Small intestine (tissue), 16 donors: ENCODE results near the gene UQCRC1. TPM values are rescaled to one million over a fixed set of nuclear protein-coding genes. Genes with fewer than 3 reads are reported as not detected.
A peak's percentile ranks its signal among the peaks of the same experiment; 100 is the strongest.

Source experiments
- DNase-seq, 2 donors: peaks; one replicate each; pipeline versions ENCODE4 v3.0.0 to v3.0.0-alpha.2; 2013
- FAIRE-seq: peaks from 2 replicates; lab custom pipeline; 2012; peaks lifted over from hg19 to GRCh38; lab: Jason Lieb, UNC
- H3K27ac ChIP-seq, 3 donors: one replicate each; pipeline ENCODE4 v1.5.1; 2013; ENCODE audit warnings: low read length in 2 of 3, mild to moderate bottlenecking in 2 of 3, control low read depth in 1 of 3, inconsistent platforms in 1 of 3, low read depth in 1 of 3, moderate library complexity in 1 of 3
- H3K27me3 ChIP-seq, 3 donors: one replicate each; pipeline ENCODE4 v1.6.1; 2013; ENCODE audit warnings: low read length in 3 of 3, inconsistent platforms in 1 of 3; ENCODE audit not compliant: control insufficient read depth in 3 of 3, insufficient read depth in 3 of 3
- H3K36me3 ChIP-seq, 3 donors: one replicate each; pipeline ENCODE4 v1.6.1; 2013; ENCODE audit warnings: low read length in 3 of 3, inconsistent platforms in 1 of 3, low read depth in 1 of 3, mild to moderate bottlenecking in 1 of 3, moderate library complexity in 1 of 3; ENCODE audit not compliant: control insufficient read depth in 3 of 3, insufficient read depth in 2 of 3
- H3K4me1 ChIP-seq, 3 donors: one replicate each; pipeline ENCODE4 v1.6.1; 2013; ENCODE audit warnings: low read length in 2 of 3, inconsistent platforms in 1 of 3, low read depth in 1 of 3, mild to moderate bottlenecking in 1 of 3, moderate library complexity in 1 of 3; ENCODE audit not compliant: control insufficient read depth in 3 of 3, insufficient read depth in 2 of 3
- H3K4me3 ChIP-seq, 3 donors: one replicate each; pipeline ENCODE4 v1.5.1; 2013; ENCODE audit warnings: low read length in 3 of 3, control low read depth in 1 of 3, inconsistent platforms in 1 of 3, low read depth in 1 of 3, mild to moderate bottlenecking in 1 of 3, moderate library complexity in 1 of 3
- H3K9me3 ChIP-seq, 2 donors: one replicate each; pipeline ENCODE4 v1.6.1; 2013; ENCODE audit warnings: low read depth in 1 of 2, low read length in 1 of 2; ENCODE audit not compliant: control insufficient read depth in 2 of 2, insufficient read depth in 1 of 2
- WGBS, 3 donors: extraction: QIAGEN DNeasy Blood & Tissue Kit; methylation state at CpG; one replicate each; pipeline ENCODE4 v1.1.7; 2013; 5-methylcytosine and 5-hydroxymethylcytosine counted together
- long read RNA-seq, 10 donors: transcript quantifications; one replicate each; lab custom pipeline, GENCODE V29; 2026
- polyA plus RNA-seq, 4 donors: library from polyadenylated mRNA; stranded (reverse) in 3 of 4; unstranded in 1 of 4; fragments of 200-250 nt in 3 of 4; fragments of 120-200 nt in 1 of 4; gene quantifications; one replicate each; pipeline versions ENCODE4 v1.2.1 to v1.2.3, GENCODE V29; 2013
- donor health status: healthy with polysubstance abuse.
- donor health status: control.
- donor health status: control.
- donor health status: Bipolar disorder and iron deficiency.
- donor health status: healthy.

Gene UQCRC1
- polyA plus RNA-seq: 100 to 1,000 TPM; 291 to 692 (median 452) TPM
- long read RNA-seq, donor 1: 0 reads
- long read RNA-seq, donor 2, transcript UQCRC1-201 (13 exons, 1,985 nt): major isoform, 33 of 33 reads
- long read RNA-seq, donor 2, partial matches to known transcripts: 0 of 33 reads
- long read RNA-seq, donor 2, other reads (novel, unspliced or antisense): 0 of 33 reads
- long read RNA-seq, donor 3, transcript UQCRC1-201 (13 exons, 1,985 nt): major isoform, 25 of 69 reads
- long read RNA-seq, donor 3, partial matches to known transcripts: 44 of 69 reads
- long read RNA-seq, donor 3, other reads (novel, unspliced or antisense): 0 of 69 reads
- long read RNA-seq, donor 4, partial matches to known transcripts: 0 of 1 reads
- long read RNA-seq, donor 4, other reads (novel, unspliced or antisense): 0 of 1 reads
- long read RNA-seq, donor 5, transcript UQCRC1-201 (13 exons, 1,985 nt): major isoform, 10 of 26 reads
- long read RNA-seq, donor 5, partial matches to known transcripts: 15 of 26 reads
- long read RNA-seq, donor 5, other reads (novel, unspliced or antisense): 0 of 26 reads
- long read RNA-seq, donor 6, transcript UQCRC1-201 (13 exons, 1,985 nt): major isoform, 78 of 97 reads
- long read RNA-seq, donor 6, partial matches to known transcripts: 17 of 97 reads
- long read RNA-seq, donor 6, other reads (novel, unspliced or antisense): 0 of 97 reads
- long read RNA-seq, donor 7: 0 reads
- long read RNA-seq, donor 8, partial matches to known transcripts: 0 of 4 reads
- long read RNA-seq, donor 8, other reads (novel, unspliced or antisense): 0 of 4 reads
- long read RNA-seq, donor 9, transcript UQCRC1-201 (13 exons, 1,985 nt): major isoform, 21 of 27 reads
- long read RNA-seq, donor 9, partial matches to known transcripts: 5 of 27 reads
- long read RNA-seq, donor 9, other reads (novel, unspliced or antisense): 0 of 27 reads
- long read RNA-seq, donor 10, transcript UQCRC1-201 (13 exons, 1,985 nt): major isoform, 89 of 115 reads
- long read RNA-seq, donor 10, partial matches to known transcripts: 25 of 115 reads
- long read RNA-seq, donor 10, other reads (novel, unspliced or antisense): 0 of 115 reads

- H3K4me3 ChIP-seq: peak within 1 kb of the TSS; percentile 85 to 97 (median 90)
- H3K4me1 ChIP-seq: peaks cover 0 to 2% (median 0%) of the 10 kb centered on the region in 3 donors
- DNase-seq: peak; percentile 91 to 97
- H3K27me3 ChIP-seq: peaks cover 0 to 3% (median 0%) of the 10 kb centered on the region in 3 donors
- peaks cover 8 to 30% (median 10%) of the 10 kb centered on the region in 3 donors for H3K36me3 ChIP-seq
- peak within 1 kb of the TSS; percentile 61 to 85 (median 81) for H3K27ac ChIP-seq
- FAIRE-seq: no peak
- WGBS, 3 donors: 2 to 4% (median 2%) methylated on average over 69 to 86 of the region's 86 CpGs
- no peaks in the 10 kb centered on the region for H3K9me3 ChIP-seq
Measured at GRCh38 chr3:48609088-48610005, at the start of gene UQCRC1. UQCRC1 (minus strand) TSS chr3:48609646; CDS start chr3:48609620, 26 bp downstream.

GRCh38 chr3:48656841-48657281, 47.4 kb upstream of the UQCRC1 start:
- H3K4me1 ChIP-seq: peaks cover 0 to 11% (median 4%) of the 10 kb centered on the region in 3 donors
- 45 to 57% (median 51%) methylated on average over 41 to 45 of the region's 45 CpGs for whole genome bisulfite sequencing, 3 donors
- peaks cover 0 to 33% (median under 1%) of the 10 kb centered on the region in 3 donors for H3K27me3 ChIP-seq
- DNase-seq (no peak), FAIRE-seq (no peak)
- H3K4me3 ChIP-seq: peak overlapping the region in 2 of 3 donors; percentile 50 to 52
- no peaks in the 10 kb centered on the region for H3K9me3 ChIP-seq
- H3K36me3 ChIP-seq: peaks cover 0 to 3% (median 0%) of the 10 kb centered on the region in 3 donors
- H3K27ac ChIP-seq: peak overlapping the region in 1 of 3 donors; percentile 56

- Histone ChIP-seq H3K27ac (peak overlapping the region in 1 of 3 donors; percentile 56), H3K9me3 (no peaks in the 10 kb centered on the region), H3K27me3 (peaks cover 0 to 28% (median 0%) of the 10 kb centered on the region in 3 donors), H3K36me3 (peaks cover 0 to 7% (median 0%) of the 10 kb centered on the region in 3 donors), H3K4me3 (peak overlapping the region; percentile 19 to 52 (median 50)), H3K4me1 (peaks cover 0 to 5% (median 1%) of the 10 kb centered on the region in 3 donors)
- 3 to 4% (median 3%) methylated on average over 52 to 94 of the region's 94 CpGs for WGBS, 3 donors
- DNase-seq: peak; percentile 77 to 93
- no peak for FAIRE-seq
Measured at GRCh38 chr3:48656061-48656840, 46.8 kb upstream of the UQCRC1 start.

GRCh38 chr3:48655606-48656005, 46.2 kb upstream of the UQCRC1 start:
- peaks cover 0 to 22% (median 0%) of the 10 kb centered on the region in 3 donors for H3K27me3 ChIP-seq
- DNase-seq (peak in 1 of 2 donors; percentile 33), FAIRE-seq (no peak)
- no peaks in the 10 kb centered on the region for H3K9me3 ChIP-seq
- H3K4me3 ChIP-seq: peak overlapping the region; percentile 19 to 52 (median 27)
- peak overlapping the region in 1 of 3 donors; percentile 56 for H3K27ac ChIP-seq
- peaks cover 0 to 12% (median 0%) of the 10 kb centered on the region in 3 donors for H3K36me3 ChIP-seq
- peaks cover 0 to 4% (median 0%) of the 10 kb centered on the region in 3 donors for H3K4me1 ChIP-seq
- 11 to 23% (median 13%) methylated on average over 25 to 30 of the region's 30 CpGs for WGBS, 3 donors

- FAIRE-seq: no peak
Measured at GRCh38 chr3:48655063-48655462, 45.6 kb upstream of the UQCRC1 start.

GRCh38 chr3:48652923-48653715, 43.7 kb upstream of the UQCRC1 start:
- Histone ChIP-seq H3K9me3 (no peaks in the 10 kb centered on the region), H3K36me3 (peaks cover 0 to 15% (median 0%) of the 10 kb centered on the region in 3 donors), H3K4me3 (no peak overlapping the region), H3K27me3 (peaks cover 0 to 14% (median 0%) of the 10 kb centered on the region in 3 donors), H3K4me1 (peaks cover 0 to 12% (median 0%) of the 10 kb centered on the region in 3 donors), H3K27ac (no peak overlapping the region)
- no peak for DNase-seq
- WGBS, 3 donors: 92 to 95% (median 93%) methylated on average over 15 of the region's 15 CpGs
- FAIRE-seq: no peak

More at GRCh38 chr3:48655063-48655462, 45.6 kb upstream of the UQCRC1 start:
- 92 to 93% (median 92%) methylated on average over 12 of the region's 12 CpGs for WGBS, 3 donors
- H3K4me3 ChIP-seq: no peak overlapping the region
- H3K27ac ChIP-seq: no peak overlapping the region
- DNase-seq: no peak
- H3K9me3 ChIP-seq: no peaks in the 10 kb centered on the region
- H3K27me3 ChIP-seq: peaks cover 0 to 17% (median 0%) of the 10 kb centered on the region in 3 donors
- peaks cover 0 to 12% (median 0%) of the 10 kb centered on the region in 3 donors for H3K36me3 ChIP-seq
- peaks cover 0 to 4% (median 0%) of the 10 kb centered on the region in 3 donors for H3K4me1 ChIP-seq
